GM18505 (cell line): Measurements from ENCODE around the gene IL3RA.
"Not testable (repeated sequence)": the region's sequence is repeated elsewhere in the genome, so short reads cannot be mapped to it uniquely, and the experiment has no call there.

Experiments used
- ATAC-seq: cut with Tn5 transposase; IDR thresholded peaks from one replicate; pipeline ENCODE4 v1.9.1; 2021; ENCODE audit not compliant: unreplicated experiment
- POLR2A ChIP-seq: IDR thresholded peaks from 4 replicates; pipeline ENCODE4 v1.6.1; 2011; ENCODE audit warnings: borderline replicate concordance; ENCODE audit not compliant: insufficient read depth, insufficient read length; ENCODE audit errors: extremely low read depth

IL3RA gene

DNA sequence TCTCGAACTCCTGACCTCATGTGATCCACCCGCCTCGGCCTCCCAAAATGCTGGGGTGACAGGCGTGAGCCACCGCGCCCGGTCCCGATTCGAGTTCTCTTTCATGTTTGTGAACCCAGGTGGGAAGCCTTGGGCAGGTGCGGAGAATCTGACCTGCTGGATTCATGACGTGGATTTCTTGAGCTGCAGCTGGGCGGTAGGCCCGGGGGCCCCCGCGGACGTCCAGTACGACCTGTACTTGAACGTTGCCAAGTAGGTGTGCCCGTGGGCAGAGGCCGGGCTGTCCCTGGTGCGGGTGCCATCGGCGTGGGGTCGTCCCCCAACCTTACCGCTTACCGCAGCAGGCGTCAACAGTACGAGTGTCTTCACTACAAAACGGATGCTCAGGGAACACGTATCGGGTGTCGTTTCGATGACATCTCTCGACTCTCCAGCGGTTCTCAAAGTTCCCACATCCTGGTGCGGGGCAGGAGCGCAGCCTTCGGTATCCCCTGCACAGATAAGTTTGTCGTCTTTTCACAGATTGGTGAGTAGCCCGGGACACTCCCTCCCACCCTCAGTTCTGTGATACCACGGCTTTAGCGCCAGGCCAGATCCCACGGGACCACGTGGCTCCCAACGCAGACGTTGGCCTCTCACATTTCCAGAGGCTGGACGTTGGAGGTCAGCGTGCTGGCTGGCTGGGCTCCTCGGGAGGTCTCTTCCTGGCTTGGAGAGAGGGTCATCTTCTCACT is 15.6 kb downstream of the IL3RA start:
- ATAC-seq, result no peak
- TF ChIP-seq POLR2A, result no peak

DNA sequence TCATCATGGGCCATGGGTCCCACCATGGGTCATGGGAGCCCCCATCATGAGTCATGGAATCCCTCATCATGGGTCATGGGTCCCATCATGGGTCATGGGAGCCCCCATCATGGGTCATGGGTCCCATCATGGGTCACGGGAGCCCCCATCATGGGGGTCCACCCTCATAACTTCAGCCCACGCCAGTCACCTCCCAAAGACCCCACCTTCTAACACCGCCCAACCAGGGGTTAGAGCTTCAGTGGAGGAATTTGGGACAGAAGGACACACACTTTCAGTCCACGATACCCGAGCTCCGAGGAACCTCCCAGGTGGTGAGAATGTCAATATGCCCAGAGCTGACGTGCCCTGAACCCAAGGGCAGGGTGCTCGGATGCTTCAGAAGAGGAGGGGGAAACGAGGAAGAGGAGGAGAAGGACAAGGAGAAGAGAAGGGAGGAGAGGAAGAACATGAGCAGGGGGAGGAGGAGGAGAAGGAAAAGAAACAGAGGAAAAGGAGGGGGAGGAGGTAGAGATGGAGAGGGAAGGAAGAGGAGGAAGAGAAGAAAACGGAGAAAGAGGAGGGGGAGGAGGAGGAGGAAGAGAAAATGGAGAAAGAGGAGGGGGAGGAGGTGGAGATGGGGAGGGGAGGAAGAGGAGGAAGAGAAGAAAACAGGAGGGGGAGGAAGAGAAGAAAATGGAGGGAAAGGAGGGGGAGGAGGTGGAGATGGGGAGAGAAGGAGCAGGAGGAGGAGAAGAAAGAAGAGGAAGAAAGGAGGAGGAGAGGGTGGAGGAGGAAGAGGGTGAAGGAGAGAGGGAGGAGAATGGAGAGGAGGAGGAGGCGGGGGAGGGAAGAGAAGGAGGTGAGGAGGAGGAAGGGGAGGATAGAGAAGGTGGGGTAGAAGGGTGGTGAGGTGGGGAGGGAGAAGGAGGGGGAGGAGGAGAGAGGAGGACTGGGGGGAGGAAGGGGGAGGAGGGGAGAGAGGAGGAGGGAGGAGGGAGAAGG is 17.7 kb downstream of the IL3RA start:
- TF ChIP-seq POLR2A, result no peak
- ATAC-seq, result no peak

DNA sequence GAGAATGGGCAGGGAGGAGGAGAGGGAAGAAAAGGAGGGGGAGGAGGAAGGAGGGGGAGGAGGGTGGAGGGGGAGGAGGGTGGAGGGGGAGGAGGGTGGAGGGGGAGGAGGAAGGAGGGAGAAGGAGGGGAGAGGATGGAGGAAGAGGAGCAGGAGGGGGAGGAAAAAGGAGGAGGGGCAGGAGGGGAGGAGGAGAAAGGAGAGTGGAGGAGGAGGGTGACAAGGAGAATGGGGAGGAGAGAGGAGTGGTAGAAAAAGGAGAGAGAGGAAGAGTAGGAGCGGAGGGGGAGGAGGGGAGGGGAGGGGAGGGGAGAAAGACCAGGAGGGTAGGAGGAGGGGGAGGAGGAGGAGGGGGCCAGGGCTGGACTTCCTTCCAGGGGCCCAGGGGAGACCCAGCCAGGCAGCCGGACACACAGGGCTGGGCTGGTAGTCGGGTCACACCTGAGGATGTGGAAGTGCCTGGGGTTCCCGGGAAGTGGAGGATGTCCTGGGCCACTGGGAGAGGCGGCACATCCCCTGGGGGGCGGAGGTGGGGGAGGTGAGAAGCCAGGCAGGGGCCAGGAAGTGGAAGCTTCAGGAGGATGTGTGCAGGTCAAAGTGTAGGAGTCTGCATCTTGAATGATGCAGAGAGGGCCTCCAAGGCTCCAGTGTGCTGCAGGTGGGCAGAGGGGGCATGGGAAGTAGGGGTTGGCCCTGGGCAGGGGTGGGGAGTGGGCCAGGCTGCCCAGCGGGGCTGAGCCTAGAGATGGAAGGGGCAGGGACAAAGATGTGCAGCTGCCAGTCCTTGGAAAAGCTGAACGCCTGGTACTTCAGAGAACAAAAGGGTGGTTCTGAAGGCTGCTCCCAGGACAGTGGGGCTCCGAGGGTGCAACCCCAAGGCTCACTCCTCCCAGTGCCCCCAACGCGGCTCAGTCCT is 18.8 kb downstream of the IL3RA start:
- no peak for TF ChIP-seq POLR2A
- no peak for ATAC-seq

DNA sequence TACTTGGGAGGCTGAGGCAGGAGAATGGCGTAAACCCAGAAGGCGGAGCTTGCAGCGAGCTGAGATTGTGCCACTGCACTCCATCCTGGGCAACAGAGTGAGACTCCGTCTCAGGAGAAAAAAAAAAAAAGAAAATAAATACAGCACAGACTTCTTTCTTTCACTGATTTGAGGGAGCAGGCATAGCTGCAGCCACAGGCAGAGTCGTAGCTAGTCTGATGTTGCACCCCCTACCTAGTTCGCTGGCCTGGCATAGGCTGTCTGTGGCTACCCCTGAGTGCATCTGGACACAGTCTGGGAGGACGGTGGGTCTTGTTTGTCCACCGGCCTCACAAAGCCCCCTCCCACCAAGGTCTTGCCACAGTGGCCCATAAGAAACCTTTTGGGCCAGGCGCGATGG is 21.4 kb downstream of the IL3RA start:
- no peak for ATAC-seq
- no peak for TF ChIP-seq POLR2A

DNA sequence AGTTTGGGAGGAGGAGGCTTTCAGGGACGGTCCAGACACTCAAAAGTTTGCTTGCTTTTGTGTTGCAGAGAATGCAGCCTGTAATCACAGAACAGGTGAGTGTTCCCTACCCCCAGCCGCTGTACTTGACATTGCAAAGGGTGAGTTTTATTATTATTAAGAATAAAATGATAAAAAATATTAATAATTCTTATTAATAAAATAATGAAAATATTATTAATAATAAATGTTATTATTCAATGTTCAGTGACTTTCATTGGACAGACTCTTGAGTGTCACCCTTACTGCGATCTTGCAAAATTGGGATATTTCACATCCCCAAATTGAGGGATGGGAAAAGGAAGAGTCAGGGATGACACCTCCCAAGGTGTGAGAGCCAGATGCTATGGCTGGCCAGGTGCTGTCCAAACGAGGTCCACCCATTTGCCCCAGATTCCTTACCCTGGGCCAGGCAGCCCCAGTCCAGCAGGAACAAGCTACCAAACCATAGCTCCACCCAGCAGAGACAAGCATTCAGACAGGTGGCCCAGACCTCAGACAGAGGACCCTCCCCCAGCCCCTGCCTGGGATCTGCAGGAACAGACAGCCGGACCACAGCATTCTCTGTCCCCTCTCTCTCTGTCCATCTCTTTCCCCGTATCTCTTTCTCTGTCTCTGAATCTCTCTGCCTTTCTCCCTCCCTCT is 22.4 kb downstream of the IL3RA start:
- TF ChIP-seq POLR2A, result no peak
- ATAC-seq, result no peak

DNA sequence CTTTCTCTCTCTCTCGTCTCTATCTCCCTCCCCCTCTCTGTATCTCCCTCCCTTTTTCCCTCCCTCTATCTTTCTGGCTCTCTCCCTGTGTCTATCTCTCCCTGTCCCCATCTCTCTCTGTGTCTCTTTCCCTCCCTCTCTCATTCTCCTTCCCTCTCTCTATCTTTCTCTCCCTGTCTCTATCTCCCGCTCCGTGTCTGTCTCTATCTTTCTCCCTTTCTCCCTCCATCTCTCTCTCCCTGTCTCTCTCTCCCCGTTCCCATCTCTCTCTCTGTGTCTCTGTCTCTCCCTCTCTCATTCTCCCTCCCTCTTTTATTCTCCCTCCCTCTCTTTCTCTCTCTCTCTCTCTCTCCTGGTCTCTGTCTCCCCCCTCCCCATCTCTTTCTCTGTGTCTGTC is 22.9 kb downstream of the IL3RA start:
- no peak for TF ChIP-seq POLR2A
- no peak for ATAC-seq

DNA sequence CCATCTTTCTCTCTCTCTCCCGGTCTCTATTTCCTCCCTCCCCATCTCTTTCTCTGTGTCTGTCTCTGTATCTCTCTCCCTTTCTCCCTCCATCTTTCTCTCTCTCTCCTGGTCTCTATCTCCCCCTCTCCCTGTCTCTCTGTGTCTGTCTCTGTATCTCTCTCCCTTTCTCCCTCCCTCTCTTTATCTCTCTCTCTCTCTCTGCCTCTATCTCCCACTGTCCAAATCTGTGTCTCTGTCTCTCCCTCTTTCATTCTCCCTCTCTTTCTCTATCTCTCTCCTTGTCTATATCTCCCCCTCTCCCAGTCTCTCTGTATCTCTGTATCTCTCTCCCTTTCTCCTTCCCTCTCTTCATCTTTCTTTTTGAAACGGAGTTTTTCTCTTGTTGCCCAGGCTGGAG is 23.6 kb downstream of the IL3RA start:
- no peak for ATAC-seq
- no peak for TF ChIP-seq POLR2A

DNA sequence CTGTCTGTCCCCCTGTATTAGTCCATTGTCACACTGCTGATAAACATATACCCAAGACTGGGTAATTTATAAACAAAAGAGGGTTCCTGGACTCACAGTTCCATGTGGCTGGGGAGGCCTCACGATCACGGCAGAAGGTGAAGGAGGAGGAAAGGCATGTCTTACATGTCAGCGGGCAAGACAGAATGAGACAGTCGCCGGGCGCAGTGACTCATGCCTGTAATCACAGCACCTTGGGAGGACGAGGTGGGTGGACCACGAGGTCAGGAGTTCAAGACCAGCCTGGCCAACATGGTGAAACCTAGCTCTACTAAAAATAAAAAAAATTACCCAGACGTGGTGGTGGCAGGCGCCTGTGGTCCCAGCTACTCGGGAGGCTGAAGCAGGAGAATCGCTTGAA is 24.7 kb downstream of the IL3RA start:
- no peak for TF ChIP-seq POLR2A
- ATAC-seq, result no peak

DNA sequence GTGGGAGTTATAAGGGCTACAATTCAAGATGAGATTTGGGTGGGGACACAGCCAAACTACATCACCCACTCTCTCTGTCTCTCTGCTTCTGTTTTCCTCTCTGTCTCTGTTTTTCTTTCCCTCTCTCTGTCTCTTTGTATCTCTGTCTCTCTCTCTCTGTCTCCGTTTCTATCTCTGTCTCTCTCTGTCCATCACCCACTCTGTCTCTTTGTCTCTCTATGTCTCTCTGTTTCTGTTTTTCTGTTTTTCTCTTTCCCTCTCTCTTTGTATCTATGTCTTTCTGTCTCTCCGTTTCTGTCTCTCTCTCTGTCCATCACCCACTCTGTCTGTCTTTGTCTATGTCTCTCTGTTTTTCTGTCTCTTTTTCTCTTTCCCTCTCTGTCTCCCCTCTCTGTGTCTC is 25.3 kb downstream of the IL3RA start:
- TF ChIP-seq POLR2A, result no peak
- no peak for ATAC-seq

DNA sequence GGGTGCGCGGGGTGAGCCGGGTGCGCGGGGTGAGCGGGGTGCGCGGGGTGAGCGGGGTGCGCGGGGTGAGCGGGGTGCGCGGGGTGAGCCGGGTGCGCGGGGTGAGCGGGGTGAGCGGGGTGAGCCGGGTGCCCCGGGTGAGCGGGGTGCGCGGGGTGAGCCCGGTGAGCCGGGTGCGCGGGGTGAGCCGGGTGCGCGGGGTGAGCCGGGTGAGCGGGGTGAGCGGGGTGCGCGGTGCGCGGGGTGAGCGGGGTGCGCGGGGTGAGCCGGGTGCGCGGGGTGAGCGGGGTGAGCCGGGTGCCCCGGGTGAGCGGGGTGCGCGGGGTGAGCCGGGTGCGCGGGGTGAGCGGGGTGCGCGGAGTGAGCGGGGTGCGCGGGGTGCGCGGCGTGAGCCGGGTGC is 29.8 kb downstream of the IL3RA start:
- ATAC-seq, result not testable (repeated sequence)

DNA sequence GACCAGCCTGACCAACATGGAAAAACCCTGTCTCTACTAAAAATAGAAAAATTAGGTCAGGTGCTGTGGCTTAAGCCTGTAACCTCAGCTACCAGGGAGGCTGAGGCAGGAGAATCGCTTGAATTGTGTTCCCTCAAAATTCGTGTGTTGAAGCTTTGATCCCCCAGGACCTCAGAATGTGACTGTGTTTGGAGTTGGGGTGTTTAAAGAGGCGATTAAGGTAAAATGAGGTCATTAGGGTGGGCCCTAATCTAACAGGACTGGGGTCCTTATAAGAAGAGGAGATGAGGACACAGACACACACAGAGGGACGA is 31.8 kb downstream of the IL3RA start:
- ATAC-seq, result no peak
- no peak for TF ChIP-seq POLR2A

DNA sequence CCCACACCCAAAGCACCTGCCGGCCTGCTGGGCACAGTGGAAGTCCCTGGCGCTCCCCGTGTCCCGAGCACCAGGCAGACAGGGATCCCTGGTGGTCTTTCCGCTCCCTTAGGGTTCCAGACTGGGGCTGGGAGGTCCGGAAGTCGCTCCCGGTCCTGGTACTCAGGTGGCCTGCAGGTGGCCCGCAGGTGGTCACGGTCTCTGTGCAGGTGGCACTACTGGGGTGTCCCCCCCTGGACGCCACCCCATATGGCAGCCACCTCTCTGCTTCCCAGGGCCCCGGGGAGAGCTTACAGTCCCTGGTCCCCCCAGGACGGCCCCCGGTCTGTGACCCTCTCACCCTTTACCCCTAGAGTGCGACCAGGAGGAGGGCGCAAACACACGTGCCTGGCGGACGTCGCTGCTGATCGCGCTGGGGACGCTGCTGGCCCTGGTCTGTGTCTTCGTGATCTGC is 41.7 kb downstream of the IL3RA start:
- ATAC-seq, result no peak
- TF ChIP-seq POLR2A, result no peak
